Pancreas (tissue), 10 donors: ENCODE data around the gene CLIC5. TPM values are rescaled to one million over a fixed set of nuclear protein-coding genes. Genes with fewer than 3 reads are reported as not detected.

Experiments
- ATAC-seq, 4 donors: fragments of 200-7000 bp; cut with Tn5 transposase; one replicate each; pipeline versions ENCODE4 v1.8.0 to v1.9.1; 2020; ENCODE audit warnings: mild to moderate bottlenecking in 4 of 4, moderate library complexity in 4 of 4
- DNase-seq, 6 donors: peaks; one replicate each; pipeline ENCODE4 v3.0.0-alpha.2; 2020
- FAIRE-seq: peaks from 2 replicates; lab custom pipeline; 2012; peaks lifted over from hg19 to GRCh38; lab: Jason Lieb, UNC
- H3K27ac ChIP-seq, 4 donors: fragments of 200-600 bp; sonication (generic); 1 replicate in 3 of 4; 2 replicates in 1 of 4; pipeline versions ENCODE4 v1.5.0 to v1.8.0; 2020
- H3K27me3 ChIP-seq, 4 donors: fragments of 200-600 bp; one replicate each; pipeline ENCODE4 v1.8.0; 2021
- H3K36me3 ChIP-seq, 3 donors: fragments of 200-600 bp; sonication (generic) in 1 of 3; one replicate each; pipeline versions ENCODE4 v1.5.0 to v1.8.0; 2020 to 2021
- H3K4me1 ChIP-seq, 3 donors: fragments of 200-600 bp; one replicate each; pipeline ENCODE4 v1.8.0; 2021
- H3K4me3 ChIP-seq, 4 donors: fragments of 200-600 bp; sonication (generic) in 2 of 4; one replicate each; pipeline versions ENCODE4 v1.5.0 to v1.8.0; 2020 to 2021
- H3K9me3 ChIP-seq, 4 donors: fragments of 200-600 bp; one replicate each; pipeline ENCODE4 v1.8.0; 2021
- WGBS, 2 donors: extraction: QIAGEN DNeasy Blood & Tissue Kit; methylation state at CpG; one replicate each; pipeline ENCODE4 v1.1.7; 2013; 5-methylcytosine and 5-hydroxymethylcytosine counted together
- intact Hi-C, 3 donors: fragments of 100-400 bp; cut with DNase I; formaldehyde crosslinking; loops; one replicate each; pipeline versions ENCODE4 v1.11.1 to v1.14.2; 2022
- polyA plus RNA-seq, 2 donors: library from polyadenylated mRNA; stranded (reverse); fragments of 200-250 nt; gene quantifications; one replicate each; pipeline ENCODE4 v1.2.3, GENCODE V29; 2013
- total RNA-seq, 6 donors: library from RNA; stranded (reverse); fragmentation: NEBNext Ultra II Directional in 4 of 6; extraction: Animal tissue kit (Norgen Biotek cat#: 25700) in 4 of 6; gene quantifications; one replicate each; pipeline versions ENCODE4 v1.2.1 to v1.2.4, GENCODE V29; 2021 to 2023
- TF ChIP-seq, protein P1 (sequence below), 4 donors: fragments of 200-600 bp; sonication (generic) in 3 of 4; IDR thresholded peaks; one replicate each; pipeline versions ENCODE4 v1.5.0 to v1.8.0; 2021; ENCODE audit warnings: antibody characterized with exemption in 4 of 4
- donor health status: healthy with polysubstance abuse.
- donor health status: DM: no; HTN: no; CAD: no; lungs with moderate emphysema.
- donor health status: DM: no; HTN: no; CAD: no.
- donor health status: control.
- donor health status: control.
- donor health status: Bipolar disorder and iron deficiency.
- donor health status: DM: yes; HTN: yes; CAD: no.
- donor health status: DM: no; HTN: no; CAD: no.
- donor health status: DM: no; HTN: no; CAD: no.
- donor health status: DM: yes; HTN: yes; CAD: no.

The CLIC5 gene
- total and polyA plus RNA-seq, 8 donors = 0.53 to 2.1 (median 1.3) TPM

GRCh38 chr6:46040288-46040687, 24.6 kb upstream of the CLIC5 start:
- DNase-seq (no peak), FAIRE-seq (no peak), ATAC-seq (no peak)
- Histone ChIP-seq H3K36me3 (no peaks in the 10 kb centered on the region), H3K27ac (no peak overlapping the region), H3K27me3 (no peaks in the 10 kb centered on the region), H3K4me1 (no peaks in the 10 kb centered on the region), H3K4me3 (no peak overlapping the region), H3K9me3 (no peaks in the 10 kb centered on the region)
- WGBS, 2 donors = 87 to 95% methylated on average over 7 of the region's 7 CpGs
- TF ChIP-seq, protein P1, sequence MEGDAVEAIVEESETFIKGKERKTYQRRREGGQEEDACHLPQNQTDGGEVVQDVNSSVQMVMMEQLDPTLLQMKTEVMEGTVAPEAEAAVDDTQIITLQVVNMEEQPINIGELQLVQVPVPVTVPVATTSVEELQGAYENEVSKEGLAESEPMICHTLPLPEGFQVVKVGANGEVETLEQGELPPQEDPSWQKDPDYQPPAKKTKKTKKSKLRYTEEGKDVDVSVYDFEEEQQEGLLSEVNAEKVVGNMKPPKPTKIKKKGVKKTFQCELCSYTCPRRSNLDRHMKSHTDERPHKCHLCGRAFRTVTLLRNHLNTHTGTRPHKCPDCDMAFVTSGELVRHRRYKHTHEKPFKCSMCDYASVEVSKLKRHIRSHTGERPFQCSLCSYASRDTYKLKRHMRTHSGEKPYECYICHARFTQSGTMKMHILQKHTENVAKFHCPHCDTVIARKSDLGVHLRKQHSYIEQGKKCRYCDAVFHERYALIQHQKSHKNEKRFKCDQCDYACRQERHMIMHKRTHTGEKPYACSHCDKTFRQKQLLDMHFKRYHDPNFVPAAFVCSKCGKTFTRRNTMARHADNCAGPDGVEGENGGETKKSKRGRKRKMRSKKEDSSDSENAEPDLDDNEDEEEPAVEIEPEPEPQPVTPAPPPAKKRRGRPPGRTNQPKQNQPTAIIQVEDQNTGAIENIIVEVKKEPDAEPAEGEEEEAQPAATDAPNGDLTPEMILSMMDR (IDR thresholded peaks at IDR 0.05) = no peak
- intact Hi-C loops = no loop called here

DNA sequence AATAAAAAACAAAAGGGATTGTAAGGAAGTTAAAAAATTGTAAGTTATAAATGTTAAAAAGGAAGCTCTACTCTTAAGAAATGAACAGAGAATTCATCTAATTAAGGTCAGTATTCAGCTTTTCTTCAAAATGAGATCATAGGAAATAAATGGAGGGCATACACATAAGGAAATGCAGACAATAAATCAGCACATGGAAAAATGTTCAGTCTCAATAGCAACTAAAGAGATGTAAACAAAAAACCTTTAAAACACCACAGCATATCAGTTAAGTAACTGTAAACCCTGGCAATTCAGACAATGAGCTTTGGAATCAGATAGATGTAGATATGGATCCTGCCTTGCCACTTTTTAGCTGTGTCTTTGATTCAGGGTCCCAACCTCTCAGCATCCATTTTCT, 24.0 kb upstream of the CLIC5 start:
- no peaks in the 10 kb centered on the region for H3K4me1 ChIP-seq
- FAIRE-seq (no peak), ATAC-seq (no peak), DNase-seq (no peak)
- no peak overlapping the region for H3K27ac ChIP-seq
- intact Hi-C loops = no loop called here
- H3K4me3 ChIP-seq = no peak overlapping the region
- no peaks in the 10 kb centered on the region for H3K9me3 ChIP-seq
- H3K27me3 ChIP-seq = no peaks in the 10 kb centered on the region
- no peaks in the 10 kb centered on the region for H3K36me3 ChIP-seq
- TF ChIP-seq, protein P1 (IDR thresholded peaks at IDR 0.05) = no peak

DNA sequence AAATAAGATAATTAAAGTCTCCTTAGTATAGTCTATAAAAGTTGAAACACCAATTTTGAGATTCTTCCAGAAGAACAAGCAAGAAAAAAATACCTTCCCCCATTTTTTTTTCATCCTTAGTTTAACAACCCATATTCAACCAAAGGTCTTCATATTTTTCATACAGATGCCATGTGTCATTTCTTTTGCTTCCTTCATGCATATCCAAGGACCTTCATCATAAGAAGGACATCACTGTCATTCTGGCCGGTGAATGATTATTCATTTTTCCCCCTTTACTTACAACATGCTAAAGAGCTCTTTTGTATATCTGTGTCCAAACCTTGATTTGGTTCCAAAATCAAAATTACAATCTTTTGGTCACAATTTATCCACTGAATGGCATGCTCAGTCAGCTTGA, 21.3 kb upstream of the CLIC5 start:
- WGBS, 2 donors = 89 to 98% methylated on average over 1 of the region's 1 CpG
- FAIRE-seq = no peak
- H3K36me3 ChIP-seq = no peaks in the 10 kb centered on the region

GRCh38 chr6:46035242-46035641, 19.6 kb upstream of the CLIC5 start:
- ATAC-seq = no peak
- Histone ChIP-seq H3K36me3 (no peaks in the 10 kb centered on the region), H3K27ac (no peak overlapping the region), H3K9me3 (no peaks in the 10 kb centered on the region), H3K4me3 (no peak overlapping the region), H3K4me1 (no peaks in the 10 kb centered on the region), H3K27me3 (no peaks in the 10 kb centered on the region)
- TF ChIP-seq, protein P1 (IDR thresholded peaks at IDR 0.05) = no peak
- intact Hi-C loops = no loop called here
- no peak for FAIRE-seq
- WGBS, 2 donors = 74 to 85% methylated on average over 1 of the region's 1 CpG
- no peak for DNase-seq

More for the DNA sequence above, 21.3 kb upstream of the CLIC5 start:
- H3K9me3 ChIP-seq = no peaks in the 10 kb centered on the region
- H3K4me3 ChIP-seq = no peak overlapping the region
- TF ChIP-seq, protein P1 (IDR thresholded peaks at IDR 0.05) = no peak
- H3K4me1 ChIP-seq = no peaks in the 10 kb centered on the region
- H3K27me3 ChIP-seq = no peaks in the 10 kb centered on the region
- no peak overlapping the region for H3K27ac ChIP-seq
- no peak for DNase-seq
- intact Hi-C loops = no loop called here
- no peak for ATAC-seq

DNA sequence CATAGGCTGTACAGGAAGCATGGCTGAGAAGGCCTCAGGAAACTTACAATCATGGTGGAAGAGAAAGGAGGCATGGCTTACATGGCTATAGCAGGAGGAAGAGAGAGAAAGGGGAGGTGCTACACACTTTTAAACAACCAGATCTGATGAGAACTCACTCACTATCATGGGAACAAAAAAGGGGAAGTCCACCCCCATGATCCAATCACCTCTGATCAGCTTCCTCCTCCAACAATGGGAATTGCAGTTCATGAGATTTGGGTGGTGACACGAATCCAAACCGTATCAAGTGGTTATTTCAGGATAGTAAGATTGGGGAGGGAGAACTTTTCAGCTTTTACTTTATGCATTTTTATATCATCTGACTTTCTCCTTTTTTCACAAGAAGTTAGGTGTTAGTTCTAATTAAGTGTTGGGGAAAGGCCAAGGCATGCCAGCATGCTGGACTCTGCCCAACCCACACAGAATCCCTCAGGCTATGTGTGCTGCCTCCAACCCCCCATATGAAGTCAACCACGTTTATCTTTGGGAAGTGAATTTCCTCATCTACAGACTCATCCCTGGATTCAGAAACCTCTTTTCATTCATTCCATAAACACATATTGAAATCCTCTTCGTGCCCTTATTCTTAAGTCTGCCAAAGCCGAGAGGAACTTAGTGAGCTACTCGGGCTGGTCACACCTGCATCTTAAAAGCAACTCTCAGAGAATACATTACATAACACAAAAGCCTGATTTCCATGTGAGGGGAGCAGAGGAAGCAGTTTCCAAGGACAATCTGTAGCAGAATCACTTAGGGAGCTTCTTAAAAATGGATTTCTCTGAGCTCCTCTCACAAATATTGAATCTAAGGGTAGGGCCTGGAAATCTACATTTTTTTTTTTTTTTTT, 16.7 kb upstream of the CLIC5 start:
- no peaks in the 10 kb centered on the region for H3K36me3 ChIP-seq
- H3K27me3 ChIP-seq = no peaks in the 10 kb centered on the region
- H3K27ac ChIP-seq = no peak overlapping the region
- 68 to 74% methylated on average over 6 of the region's 6 CpGs for whole genome bisulfite sequencing, 2 donors
- TF ChIP-seq, protein P1 (IDR thresholded peaks at IDR 0.05) = no peak
- no peaks in the 10 kb centered on the region for H3K9me3 ChIP-seq
- intact Hi-C loops = no loop called here
- H3K4me1 ChIP-seq = no peaks in the 10 kb centered on the region
- ATAC-seq (no peak), DNase-seq (no peak), FAIRE-seq (no peak)
- H3K4me3 ChIP-seq = no peak overlapping the region
